Stimulated activated CD4-positive, alpha-beta T cell treated with anti-CD3 and anti-CD28 coated beads, TNF-alpha, amount 100 ng/mL, for 4 hours (primary cell): ENCODE measurements around the gene HEXIM1.

Experiments
- DNase-seq, 3 experiments: peaks; one replicate each; pipeline ENCODE4 v3.0.0-alpha.2; 2020; ENCODE audit warnings: low read depth in 3 of 3

Gene HEXIM1

GRCh38 chr17:45148183-45149036, at the start of gene HEXIM1:
TSS of gene HEXIM1 (plus strand) at chr17:45148475. CDS start at chr17:45149191, 716 bp downstream.
- DNase-seq: peak; percentile 95 to 99 (median 99)

GRCh38 chr17:45098869-45099616, 49.2 kb upstream of the HEXIM1 start:
- DNase-seq: peak; percentile 50 to 56 (median 54)

GRCh38 chr17:45101546-45101882, 46.8 kb upstream of the HEXIM1 start:
- DNase-seq: no peak

GRCh38 chr17:45101883-45102811, 46.1 kb upstream of the HEXIM1 start:
- no peak for DNase-seq

- no peak for DNase-seq
Measured at GRCh38 chr17:45102856-45103255, 45.4 kb upstream of the HEXIM1 start.

GRCh38 chr17:45103269-45103795, 44.9 kb upstream of the HEXIM1 start:
- no peak for DNase-seq

- DNase-seq: no peak
Measured at GRCh38 chr17:45104029-45104428, 44.2 kb upstream of the HEXIM1 start.

GRCh38 chr17:45104497-45104896, 43.8 kb upstream of the HEXIM1 start:
- no peak for DNase-seq

- no peak for DNase-seq
Measured at GRCh38 chr17:45104907-45105624, 43.2 kb upstream of the HEXIM1 start.

- no peak for DNase-seq
Measured at GRCh38 chr17:45106096-45106495, 42.2 kb upstream of the HEXIM1 start.

- DNase-seq: no peak
Measured at GRCh38 chr17:45106582-45106981, 41.7 kb upstream of the HEXIM1 start.

GRCh38 chr17:45107293-45108010, 40.8 kb upstream of the HEXIM1 start:
- no peak for DNase-seq

- DNase-seq: no peak
Measured at GRCh38 chr17:45108051-45108450, 40.2 kb upstream of the HEXIM1 start.

GRCh38 chr17:45108595-45109521, 39.4 kb upstream of the HEXIM1 start:
- no peak for DNase-seq

GRCh38 chr17:45110676-45111611, 37.3 kb upstream of the HEXIM1 start:
- no peak for DNase-seq

- DNase-seq: no peak
Measured at GRCh38 chr17:45111850-45112249, 36.4 kb upstream of the HEXIM1 start.

- DNase-seq: no peak
Measured at GRCh38 chr17:45112559-45113423, 35.5 kb upstream of the HEXIM1 start.
